K562 (cell line): Measurements from ENCODE around the gene PPP2R3B. TPM values are rescaled to one million over a fixed set of nuclear protein-coding genes. Genes with fewer than 3 reads are reported as not detected.

Experiments used
- BCOR ChIP-seq: fragments of 450-650 bp; IDR thresholded peaks from 2 replicates; pipeline ENCODE4 v1.6.1; 2016
- CBX3 ChIP-seq, 2 experiments: IDR thresholded peaks; 1 replicate in 1 of 2; 2 replicates in 1 of 2; pipeline ENCODE4 v1.6.1; 2012; ENCODE audit warnings: inconsistent platforms in 2 of 2, low read length in 2 of 2, borderline replicate concordance in 1 of 2, control low read depth in 1 of 2
- CCNT2 ChIP-seq: IDR thresholded peaks from 2 replicates; pipeline ENCODE4 v1.6.1; 2011; ENCODE audit warnings: borderline replicate concordance, low read depth, mild to moderate bottlenecking, moderate library complexity, mixed read lengths, low read length; ENCODE audit not compliant: insufficient read length; ENCODE audit errors: extremely low read depth
- CGGBP1 ChIP-seq: fragments of 250-450 bp; sonication (Bioruptor Pico); IDR thresholded peaks from 2 replicates; pipeline ENCODE4 v1.9.0; 2021; ENCODE audit warnings: mild to moderate bottlenecking
- CSDE1 ChIP-seq, 2 experiments: fragments of 450-650 bp; IDR thresholded peaks; 2 replicates each; pipeline ENCODE4 v1.6.1; 2016; ENCODE audit warnings: mild to moderate bottlenecking in 1 of 2
- ETV5 ChIP-seq: sonication (generic); formaldehyde crosslinking; IDR thresholded peaks from 2 replicates; pipeline ENCODE4 v1.4.0; 2020; ENCODE audit warnings: low read depth, mild to moderate bottlenecking, missing genetic modification reagents
- HSF4 ChIP-seq: fragments of 250-450 bp; sonication (Bioruptor Pico); IDR thresholded peaks from 2 replicates; pipeline ENCODE4 v2.1.2; 2022; ENCODE audit warnings: mild to moderate bottlenecking, moderate library complexity, borderline replicate concordance
- KDM5B ChIP-seq: fragments of 200-600 bp; sonication (generic); IDR thresholded peaks from 2 replicates; pipeline ENCODE4 v1.6.1; 2012; ENCODE audit warnings: low read depth, mild to moderate bottlenecking, moderate library complexity, low read length, control low read depth, inconsistent platforms; ENCODE audit not compliant: insufficient replicate concordance
- NFIC ChIP-seq: fragments of 450-650 bp; IDR thresholded peaks from 2 replicates; pipeline ENCODE4 v1.6.1; 2017; ENCODE audit warnings: mild to moderate bottlenecking, inconsistent platforms
- NR3C1 ChIP-seq: sonication (generic); formaldehyde crosslinking; IDR thresholded peaks from 2 replicates; pipeline ENCODE4 v1.8.1; 2022; ENCODE audit warnings: missing genetic modification reagents
- PTBP1 ChIP-seq: fragments of 200-400 bp; formaldehyde crosslinking; IDR thresholded peaks from 2 replicates; pipeline ENCODE4 v1.6.1; 2017; ENCODE audit warnings: low read depth, low read length
- PTRF ChIP-seq: fragments of 450-650 bp; IDR thresholded peaks from 2 replicates; pipeline ENCODE4 v1.6.1; 2016; ENCODE audit warnings: mild to moderate bottlenecking, missing genetic modification characterization, missing compliant biosample characterization
- RBM25 ChIP-seq: fragments of 200-400 bp; formaldehyde crosslinking; IDR thresholded peaks from 2 replicates; pipeline ENCODE4 v1.6.1; 2018; ENCODE audit warnings: low read length, low read depth, moderate library complexity; ENCODE audit not compliant: severe bottlenecking
- STAT5B ChIP-seq: fragments of 250-450 bp; sonication (Bioruptor Pico); IDR thresholded peaks from 2 replicates; pipeline ENCODE4 v1.8.0; 2021; ENCODE audit warnings: mild to moderate bottlenecking, inconsistent platforms
- ZBTB12 ChIP-seq: fragments of 250-450 bp; sonication (Bioruptor Pico); IDR thresholded peaks from 2 replicates; pipeline ENCODE4 v1.4.0; 2020
- ZNF146 ChIP-seq: IDR thresholded peaks from one replicate; pipeline ENCODE4 v1.6.1; 2018; ENCODE audit warnings: missing compliant biosample characterization; ENCODE audit not compliant: unreplicated experiment
- polyA plus RNA-seq, 8 experiments: library from polyadenylated mRNA; depleted of rRNA in 4 of 8; stranded (reverse) in 5 of 8; unstranded in 3 of 8; fragments of >200 nt; fragmentation: Nextera tagmentation in 2 of 8; fragmentation: Illumina TruSeq in 1 of 8; extraction: Ambion mirVana in 2 of 8; extraction: Trizol in 1 of 8; gene quantifications; 2 replicates each; pipeline versions ENCODE4 v1.2.1 to v1.2.3, GENCODE V29; 2011 to 2014; ENCODE audit warnings: inconsistent platforms in 1 of 8, missing spikeins in 1 of 8
- total RNA-seq, 7 experiments: library from RNA; depleted of rRNA in 6 of 7; stranded (reverse); fragments of >200 nt in 6 of 7; fragmentation: Illumina TruSeq in 2 of 7; extraction: Trizol in 2 of 7; gene quantifications; 2 replicates each; pipeline versions ENCODE4 v1.2.1 to v1.2.3, GENCODE V29; 2011 to 2021; ENCODE audit warnings: low replicate concordance in 1 of 7
- TF ChIP-seq, protein P1 (sequence below): fragments of 250-450 bp; sonication (Bioruptor Pico); IDR thresholded peaks from 2 replicates; pipeline ENCODE4 v1.8.0; 2022; ENCODE audit warnings: moderate library complexity, mild to moderate bottlenecking, inconsistent platforms
- TF ChIP-seq, protein P2 (sequence below): fragments of 450-650 bp; IDR thresholded peaks from 2 replicates; pipeline ENCODE4 v1.6.1; 2016; ENCODE audit warnings: borderline replicate concordance
- TF ChIP-seq, protein P3 (sequence below): fragments of 250-450 bp; sonication (Bioruptor Pico); IDR thresholded peaks from 2 replicates; pipeline ENCODE4 v1.5.0; 2020; ENCODE audit warnings: mild to moderate bottlenecking

The PPP2R3B gene
- total and polyA plus RNA-seq, 9 of the 15 experiments (the other 6 are each of a cell fraction or from before 2014, with no cell fraction given), result 0.04 to 18.2 (median 8.2) TPM; not detected in 1

DNA sequence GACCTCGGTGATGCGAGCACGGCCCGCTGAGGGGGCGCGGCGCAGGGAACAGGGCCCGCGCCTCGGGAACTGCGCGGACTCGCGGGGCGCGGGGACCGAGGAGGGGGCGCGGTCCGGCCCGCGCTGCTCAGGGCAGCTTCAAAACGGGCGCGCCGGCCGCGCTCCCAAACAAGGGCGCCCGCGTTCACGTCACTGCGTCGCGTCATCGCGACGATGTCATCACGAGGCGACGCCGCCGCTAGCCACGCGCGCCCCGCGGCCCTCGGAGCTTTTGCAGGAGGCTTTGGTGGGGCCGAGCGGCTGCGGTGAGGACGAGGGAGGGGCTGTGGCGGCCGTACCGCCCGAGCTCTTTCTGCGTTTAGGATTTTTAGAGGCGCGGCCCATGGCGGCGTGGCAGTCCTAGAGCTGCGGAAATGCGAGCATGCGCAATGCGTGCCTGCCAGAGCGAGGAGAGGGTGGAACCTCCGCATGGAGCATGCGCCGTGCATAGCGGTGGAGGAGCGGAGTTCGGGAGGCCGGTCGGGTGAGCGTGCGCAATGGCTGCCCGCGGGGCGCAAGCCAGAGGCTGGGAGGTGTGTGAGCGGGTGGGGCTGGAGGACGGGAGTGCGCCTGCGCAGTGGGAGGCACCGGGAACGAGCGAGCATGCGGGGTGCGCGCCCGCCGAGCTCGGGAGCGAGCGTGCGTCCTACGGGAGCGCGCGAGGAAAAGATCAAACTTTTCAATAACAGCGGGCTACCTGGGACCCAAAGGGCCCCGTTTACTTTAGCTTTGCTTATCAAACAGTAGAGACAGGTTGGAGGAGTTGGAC is at the start of gene PPP2R3B (continued):
- TF ChIP-seq CSDE1 (IDR thresholded peaks at IDR 0.05) (peak in 1 of 2 experiments; percentile 93; a peak in 2 of 4 replicates), NR3C1 (CRISPR knock-in tag) (no peak), CCNT2 (peak; percentile 31), STAT5B (CRISPR knock-in tag) (no peak), ETV5 (CRISPR knock-in tag) (no peak), CGGBP1 (CRISPR knock-in tag) (no peak), KDM5B (peak; percentile 62), NFIC (no peak), RBM25 (peak; percentile 4), BCOR (no peak), ZNF146 (CRISPR knock-in tag) (no peak), PTRF (tag) (no peak), CBX3 (IDR thresholded peaks at IDR 0.05; ENCODE audit: borderline replicate concordance in 1 of 2, low read length in 2 of 2) (no peak), HSF4 (CRISPR knock-in tag) (no peak), ZBTB12 (CRISPR knock-in tag) (peak; percentile 97), PTBP1 (no peak)
- TF ChIP-seq, protein P1, sequence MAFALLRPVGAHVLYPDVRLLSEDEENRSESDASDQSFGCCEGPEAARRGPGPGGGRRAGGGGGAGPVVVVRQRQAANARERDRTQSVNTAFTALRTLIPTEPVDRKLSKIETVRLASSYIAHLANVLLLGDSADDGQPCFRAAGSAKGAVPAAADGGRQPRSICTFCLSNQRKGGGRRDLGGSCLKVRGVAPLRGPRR (CRISPR knock-in tag), result no peak
- TF ChIP-seq, protein P2, sequence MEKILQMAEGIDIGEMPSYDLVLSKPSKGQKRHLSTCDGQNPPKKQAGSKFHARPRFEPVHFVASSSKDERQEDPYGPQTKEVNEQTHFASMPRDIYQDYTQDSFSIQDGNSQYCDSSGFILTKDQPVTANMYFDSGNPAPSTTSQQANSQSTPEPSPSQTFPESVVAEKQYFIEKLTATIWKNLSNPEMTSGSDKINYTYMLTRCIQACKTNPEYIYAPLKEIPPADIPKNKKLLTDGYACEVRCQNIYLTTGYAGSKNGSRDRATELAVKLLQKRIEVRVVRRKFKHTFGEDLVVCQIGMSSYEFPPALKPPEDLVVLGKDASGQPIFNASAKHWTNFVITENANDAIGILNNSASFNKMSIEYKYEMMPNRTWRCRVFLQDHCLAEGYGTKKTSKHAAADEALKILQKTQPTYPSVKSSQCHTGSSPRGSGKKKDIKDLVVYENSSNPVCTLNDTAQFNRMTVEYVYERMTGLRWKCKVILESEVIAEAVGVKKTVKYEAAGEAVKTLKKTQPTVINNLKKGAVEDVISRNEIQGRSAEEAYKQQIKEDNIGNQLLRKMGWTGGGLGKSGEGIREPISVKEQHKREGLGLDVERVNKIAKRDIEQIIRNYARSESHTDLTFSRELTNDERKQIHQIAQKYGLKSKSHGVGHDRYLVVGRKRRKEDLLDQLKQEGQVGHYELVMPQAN, result peak; percentile 91; the same call in 1 of the 2 replicates
- TF ChIP-seq, protein P3, sequence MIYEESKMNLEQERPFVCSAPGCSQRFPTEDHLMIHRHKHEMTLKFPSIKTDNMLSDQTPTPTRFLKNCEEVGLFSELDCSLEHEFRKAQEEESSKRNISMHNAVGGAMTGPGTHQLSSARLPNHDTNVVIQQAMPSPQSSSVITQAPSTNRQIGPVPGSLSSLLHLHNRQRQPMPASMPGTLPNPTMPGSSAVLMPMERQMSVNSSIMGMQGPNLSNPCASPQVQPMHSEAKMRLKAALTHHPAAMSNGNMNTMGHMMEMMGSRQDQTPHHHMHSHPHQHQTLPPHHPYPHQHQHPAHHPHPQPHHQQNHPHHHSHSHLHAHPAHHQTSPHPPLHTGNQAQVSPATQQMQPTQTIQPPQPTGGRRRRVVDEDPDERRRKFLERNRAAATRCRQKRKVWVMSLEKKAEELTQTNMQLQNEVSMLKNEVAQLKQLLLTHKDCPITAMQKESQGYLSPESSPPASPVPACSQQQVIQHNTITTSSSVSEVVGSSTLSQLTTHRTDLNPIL (CRISPR knock-in tag), result no peak
